GM23338 (cell line): ENCODE results near the gene HSH2D.

ENCODE experiments used
- CREB1 ChIP-seq: fragments of 250-450 bp; sonication (Bioruptor Pico); IDR thresholded peaks from 2 replicates; pipeline ENCODE4 v1.5.0; 2020; ENCODE audit warnings: low read depth, mild to moderate bottlenecking, moderate library complexity
- EZH2 ChIP-seq: fragments of 200-600 bp; sonication (generic); IDR thresholded peaks from one replicate; pipeline ENCODE4 v1.8.0; 2017; ENCODE audit warnings: antibody characterized with exemption, mild to moderate bottlenecking, low read depth; ENCODE audit not compliant: unreplicated experiment
- EZH2phosphoT487 ChIP-seq: fragments of 200-600 bp; sonication (generic); IDR thresholded peaks from one replicate; pipeline ENCODE4 v1.8.1; 2018; ENCODE audit warnings: antibody characterized with exemption; ENCODE audit not compliant: unreplicated experiment
- NANOG ChIP-seq: IDR thresholded peaks from 2 replicates; pipeline ENCODE4 v1.6.1; 2016; ENCODE audit warnings: antibody characterized with exemption, borderline replicate concordance
- POLR2AphosphoS5 ChIP-seq: IDR thresholded peaks from 2 replicates; pipeline ENCODE4 v1.6.1; 2016; ENCODE audit warnings: antibody characterized with exemption, low read depth
- ZNF114 ChIP-seq: fragments of 250-450 bp; sonication (Bioruptor Pico); IDR thresholded peaks from 2 replicates; pipeline ENCODE4 v1.5.0; 2020; ENCODE audit warnings: mild to moderate bottlenecking, moderate library complexity
- ZNF331 ChIP-seq: fragments of 250-450 bp; sonication (Bioruptor Pico); IDR thresholded peaks from 2 replicates; pipeline ENCODE4 v1.5.0; 2020; ENCODE audit warnings: low read depth, mild to moderate bottlenecking, moderate library complexity
- TF ChIP-seq, protein P1 (sequence below), 2 experiments: fragments of 200-600 bp in 1 of 2; sonication (generic) in 1 of 2; conservative IDR thresholded peaks; 2 replicates each; pipeline versions ENCODE4 v1.5.1 to v1.6.1; 2016 to 2017; ENCODE audit warnings: antibody characterized with exemption in 2 of 2, low read depth in 2 of 2, mild to moderate bottlenecking in 2 of 2, moderate library complexity in 1 of 2
- TF ChIP-seq, protein P2 (sequence below): IDR thresholded peaks from 2 replicates; pipeline ENCODE4 v1.6.1; 2016; ENCODE audit warnings: antibody characterized with exemption
- TF ChIP-seq, protein P3 (sequence below): IDR thresholded peaks from one replicate; pipeline ENCODE4 v1.6.1; 2018; ENCODE audit warnings: antibody characterized with exemption; ENCODE audit not compliant: unreplicated experiment

DNA sequence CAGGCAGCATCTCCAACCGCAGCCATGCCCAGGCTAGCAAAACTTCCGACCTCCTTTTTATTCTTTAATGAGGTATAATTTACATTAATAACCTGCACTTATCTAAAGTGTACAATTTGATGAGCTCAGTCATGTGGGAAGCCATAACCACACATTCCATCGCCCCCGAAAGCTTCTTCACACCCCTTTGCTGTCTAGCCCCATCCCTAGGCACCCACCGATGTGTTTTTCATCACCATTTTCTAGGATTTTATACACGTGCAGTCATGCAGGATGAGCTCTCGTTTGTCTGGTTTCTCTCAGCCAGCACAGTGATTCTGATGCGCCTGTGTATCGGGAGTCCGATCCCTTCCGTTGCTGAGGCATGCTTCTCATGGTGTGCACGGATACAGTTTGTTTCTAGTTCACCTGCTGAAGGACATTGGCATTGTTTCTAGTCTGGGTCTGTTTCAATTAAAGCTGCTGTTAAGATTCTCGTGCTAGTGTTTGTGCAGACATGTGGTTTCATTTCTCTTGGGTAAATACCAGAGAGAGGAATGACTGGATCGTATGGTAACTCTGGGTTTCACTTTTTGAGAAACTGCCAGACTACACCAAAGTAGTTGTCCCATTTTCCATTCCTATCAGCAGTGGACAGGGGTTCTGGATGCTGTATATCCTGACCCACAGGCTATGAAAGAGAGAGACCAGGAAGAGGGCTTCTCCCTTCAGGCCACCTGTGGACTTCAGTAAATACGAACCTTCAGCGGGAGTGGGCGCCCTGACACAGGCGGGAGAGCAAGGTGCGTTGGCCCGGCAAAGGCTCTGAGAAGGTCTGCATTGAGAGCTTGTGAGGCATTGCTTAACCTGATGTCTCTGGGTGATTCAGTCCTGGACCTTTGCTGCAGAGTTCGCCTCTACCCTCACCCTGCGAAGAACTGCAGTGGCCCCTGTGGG lies 59.1 kb downstream of the HSH2D start:
- TF ChIP-seq, protein P1, sequence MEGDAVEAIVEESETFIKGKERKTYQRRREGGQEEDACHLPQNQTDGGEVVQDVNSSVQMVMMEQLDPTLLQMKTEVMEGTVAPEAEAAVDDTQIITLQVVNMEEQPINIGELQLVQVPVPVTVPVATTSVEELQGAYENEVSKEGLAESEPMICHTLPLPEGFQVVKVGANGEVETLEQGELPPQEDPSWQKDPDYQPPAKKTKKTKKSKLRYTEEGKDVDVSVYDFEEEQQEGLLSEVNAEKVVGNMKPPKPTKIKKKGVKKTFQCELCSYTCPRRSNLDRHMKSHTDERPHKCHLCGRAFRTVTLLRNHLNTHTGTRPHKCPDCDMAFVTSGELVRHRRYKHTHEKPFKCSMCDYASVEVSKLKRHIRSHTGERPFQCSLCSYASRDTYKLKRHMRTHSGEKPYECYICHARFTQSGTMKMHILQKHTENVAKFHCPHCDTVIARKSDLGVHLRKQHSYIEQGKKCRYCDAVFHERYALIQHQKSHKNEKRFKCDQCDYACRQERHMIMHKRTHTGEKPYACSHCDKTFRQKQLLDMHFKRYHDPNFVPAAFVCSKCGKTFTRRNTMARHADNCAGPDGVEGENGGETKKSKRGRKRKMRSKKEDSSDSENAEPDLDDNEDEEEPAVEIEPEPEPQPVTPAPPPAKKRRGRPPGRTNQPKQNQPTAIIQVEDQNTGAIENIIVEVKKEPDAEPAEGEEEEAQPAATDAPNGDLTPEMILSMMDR (conservative IDR thresholded peaks at IDR 0.05; ENCODE audit: low read depth in 2 of 2): no peak
- TF ChIP-seq POLR2AphosphoS5 (no peak), EZH2 (no peak), CREB1 (CRISPR knock-in tag) (no peak), ZNF331 (CRISPR knock-in tag) (no peak), NANOG (no peak), ZNF114 (no peak), EZH2phosphoT487 (no peak)
- TF ChIP-seq, protein P2, sequence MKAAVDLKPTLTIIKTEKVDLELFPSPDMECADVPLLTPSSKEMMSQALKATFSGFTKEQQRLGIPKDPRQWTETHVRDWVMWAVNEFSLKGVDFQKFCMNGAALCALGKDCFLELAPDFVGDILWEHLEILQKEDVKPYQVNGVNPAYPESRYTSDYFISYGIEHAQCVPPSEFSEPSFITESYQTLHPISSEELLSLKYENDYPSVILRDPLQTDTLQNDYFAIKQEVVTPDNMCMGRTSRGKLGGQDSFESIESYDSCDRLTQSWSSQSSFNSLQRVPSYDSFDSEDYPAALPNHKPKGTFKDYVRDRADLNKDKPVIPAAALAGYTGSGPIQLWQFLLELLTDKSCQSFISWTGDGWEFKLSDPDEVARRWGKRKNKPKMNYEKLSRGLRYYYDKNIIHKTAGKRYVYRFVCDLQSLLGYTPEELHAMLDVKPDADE: no peak
- TF ChIP-seq, protein P3, sequence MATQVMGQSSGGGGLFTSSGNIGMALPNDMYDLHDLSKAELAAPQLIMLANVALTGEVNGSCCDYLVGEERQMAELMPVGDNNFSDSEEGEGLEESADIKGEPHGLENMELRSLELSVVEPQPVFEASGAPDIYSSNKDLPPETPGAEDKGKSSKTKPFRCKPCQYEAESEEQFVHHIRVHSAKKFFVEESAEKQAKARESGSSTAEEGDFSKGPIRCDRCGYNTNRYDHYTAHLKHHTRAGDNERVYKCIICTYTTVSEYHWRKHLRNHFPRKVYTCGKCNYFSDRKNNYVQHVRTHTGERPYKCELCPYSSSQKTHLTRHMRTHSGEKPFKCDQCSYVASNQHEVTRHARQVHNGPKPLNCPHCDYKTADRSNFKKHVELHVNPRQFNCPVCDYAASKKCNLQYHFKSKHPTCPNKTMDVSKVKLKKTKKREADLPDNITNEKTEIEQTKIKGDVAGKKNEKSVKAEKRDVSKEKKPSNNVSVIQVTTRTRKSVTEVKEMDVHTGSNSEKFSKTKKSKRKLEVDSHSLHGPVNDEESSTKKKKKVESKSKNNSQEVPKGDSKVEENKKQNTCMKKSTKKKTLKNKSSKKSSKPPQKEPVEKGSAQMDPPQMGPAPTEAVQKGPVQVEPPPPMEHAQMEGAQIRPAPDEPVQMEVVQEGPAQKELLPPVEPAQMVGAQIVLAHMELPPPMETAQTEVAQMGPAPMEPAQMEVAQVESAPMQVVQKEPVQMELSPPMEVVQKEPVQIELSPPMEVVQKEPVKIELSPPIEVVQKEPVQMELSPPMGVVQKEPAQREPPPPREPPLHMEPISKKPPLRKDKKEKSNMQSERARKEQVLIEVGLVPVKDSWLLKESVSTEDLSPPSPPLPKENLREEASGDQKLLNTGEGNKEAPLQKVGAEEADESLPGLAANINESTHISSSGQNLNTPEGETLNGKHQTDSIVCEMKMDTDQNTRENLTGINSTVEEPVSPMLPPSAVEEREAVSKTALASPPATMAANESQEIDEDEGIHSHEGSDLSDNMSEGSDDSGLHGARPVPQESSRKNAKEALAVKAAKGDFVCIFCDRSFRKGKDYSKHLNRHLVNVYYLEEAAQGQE: no peak
